GM18858 (cell line): ENCODE measurements around the gene SPATA31E1.
"Not testable (repeated sequence)": the region's sequence is repeated elsewhere in the genome, so short reads cannot be mapped to it uniquely, and the experiment has no call there.

Source experiments
- ATAC-seq: cut with Tn5 transposase; IDR thresholded peaks from one replicate; pipeline ENCODE4 v1.9.1; 2021; ENCODE audit not compliant: unreplicated experiment

SPATA31E1 gene

GRCh38 chr9:87919013-87919412 lies 36.3 kb downstream of the SPATA31E1 start:
- not testable (repeated sequence) for ATAC-seq

- ATAC-seq = not testable (repeated sequence)
These were observed 38.9 kb downstream of the SPATA31E1 start for GRCh38 chr9:87921561-87921960.

GRCh38 chr9:87923012-87923411 lies 40.3 kb downstream of the SPATA31E1 start:
- not testable (repeated sequence) for ATAC-seq

- ATAC-seq = not testable (repeated sequence)
These were observed 42.2 kb downstream of the SPATA31E1 start for GRCh38 chr9:87924851-87925250.

- ATAC-seq = not testable (repeated sequence)
These were observed 46.5 kb downstream of the SPATA31E1 start for GRCh38 chr9:87929152-87929551.

GRCh38 chr9:87934444-87934843 lies 51.8 kb downstream of the SPATA31E1 start:
- ATAC-seq = not testable (repeated sequence)

- not testable (repeated sequence) for ATAC-seq
These were observed 54.7 kb downstream of the SPATA31E1 start for GRCh38 chr9:87937352-87937751.

GRCh38 chr9:87937918-87938317 lies 55.2 kb downstream of the SPATA31E1 start:
- ATAC-seq = not testable (repeated sequence)

- ATAC-seq = not testable (repeated sequence)
These were observed 55.7 kb downstream of the SPATA31E1 start for GRCh38 chr9:87938336-87938735.
